HG03432 (cell line): ENCODE data around the gene MGMT.

ENCODE experiments used
- ATAC-seq: cut with Tn5 transposase; IDR thresholded peaks from one replicate; pipeline ENCODE4 v1.9.1; 2021; ENCODE audit warnings: mild to moderate bottlenecking, moderate library complexity; ENCODE audit not compliant: unreplicated experiment

Gene MGMT

DNA sequence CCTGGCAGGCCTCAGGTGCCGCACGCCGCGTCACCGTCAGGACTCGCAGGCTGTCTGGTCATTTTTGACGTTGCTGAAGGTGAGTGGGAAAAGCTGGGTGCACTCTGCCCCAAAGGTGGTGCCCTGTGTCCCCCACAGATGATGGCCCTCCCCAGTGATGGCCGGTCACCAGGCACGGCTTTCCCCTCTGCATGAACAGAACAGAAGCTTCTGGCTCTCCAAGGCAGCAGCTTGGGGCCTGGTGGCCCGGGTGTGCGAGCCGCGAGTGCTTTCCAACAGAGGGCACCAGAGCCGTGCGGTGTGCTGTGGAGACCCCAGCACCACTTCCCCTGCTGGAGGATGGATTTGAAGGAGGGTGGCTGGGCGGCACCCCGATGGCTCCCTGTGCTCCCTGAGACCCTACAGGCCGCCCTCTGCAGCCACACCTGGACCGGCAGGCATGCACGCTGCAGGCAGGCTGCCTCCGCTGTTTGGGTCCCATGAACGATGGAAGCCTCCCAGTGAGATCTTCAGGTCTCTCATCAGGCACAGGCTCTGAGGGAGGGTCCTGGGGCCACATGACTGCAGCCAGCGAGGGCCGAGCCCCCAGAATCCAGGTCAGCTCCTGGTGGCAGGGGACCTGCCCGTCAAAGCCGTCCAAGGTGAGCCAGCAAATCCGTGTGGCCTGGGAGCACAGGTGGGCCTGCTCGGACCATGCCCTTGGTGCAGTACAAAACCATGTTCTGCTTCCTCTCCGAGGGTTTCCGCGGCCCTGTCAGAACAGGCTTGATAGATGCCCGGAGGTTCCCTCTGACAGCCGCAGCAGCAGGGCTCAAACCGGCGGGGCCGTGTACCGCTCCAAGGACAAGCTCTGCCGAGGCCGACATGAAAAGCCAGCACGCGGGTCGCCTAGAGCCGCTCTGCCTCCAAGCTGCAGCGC lies 301.7 kb downstream of the MGMT start:
- no peak for ATAC-seq

DNA sequence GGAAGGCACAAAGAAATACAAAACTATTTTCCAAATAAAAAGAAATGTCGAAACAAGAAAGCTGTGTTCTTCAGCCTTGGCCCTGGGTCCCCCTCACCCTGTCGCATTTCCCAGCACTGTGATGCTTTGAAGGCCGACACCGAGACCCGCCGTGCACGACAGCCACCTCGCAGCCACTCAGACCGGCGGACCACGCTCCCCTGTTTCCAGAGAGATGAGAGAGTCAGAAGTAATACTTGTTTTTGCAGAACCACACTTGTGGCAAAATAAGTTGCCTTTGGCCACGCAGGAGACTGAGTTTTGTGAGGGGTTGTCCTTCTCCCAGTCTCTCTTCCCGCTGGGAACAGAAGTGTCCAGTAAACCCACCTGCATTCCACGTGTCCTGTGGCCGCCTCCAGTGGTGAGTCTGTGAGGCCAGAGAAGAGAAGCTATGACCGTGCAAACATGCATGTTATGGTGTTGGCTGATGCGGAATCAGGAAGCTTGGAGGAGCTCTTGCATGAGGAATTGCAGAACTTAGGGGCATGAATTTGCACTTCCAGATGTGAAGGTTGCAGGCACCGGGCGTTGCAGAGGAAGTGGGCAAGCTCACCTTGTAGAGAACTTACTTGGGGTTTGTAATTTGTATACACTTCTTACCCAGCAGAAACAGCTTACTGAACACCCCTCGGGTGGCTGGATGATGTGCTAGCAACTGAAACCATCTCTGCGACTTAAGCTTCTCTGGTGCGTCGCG lies 302.5 kb downstream of the MGMT start:
- no peak for ATAC-seq

DNA sequence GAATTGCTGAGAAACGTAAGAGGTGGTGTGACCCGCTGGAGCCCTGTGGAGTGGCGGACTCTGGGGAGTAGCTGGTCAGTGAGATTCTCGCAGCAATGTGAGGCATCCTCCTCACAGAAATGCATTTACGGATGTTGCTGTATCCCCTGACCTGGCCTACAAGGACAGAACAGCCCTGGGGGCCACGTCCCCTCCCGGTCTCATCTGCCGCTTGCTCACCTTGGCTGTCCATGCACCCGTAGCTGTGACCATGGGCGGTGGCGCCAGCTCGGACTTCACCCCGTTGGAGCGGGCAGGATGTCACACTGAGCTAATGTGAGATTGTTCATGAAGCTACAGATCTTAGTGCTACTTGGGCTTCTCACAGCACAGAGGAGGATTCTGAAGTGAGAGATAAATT lies 303.2 kb downstream of the MGMT start:
- no peak for ATAC-seq

DNA sequence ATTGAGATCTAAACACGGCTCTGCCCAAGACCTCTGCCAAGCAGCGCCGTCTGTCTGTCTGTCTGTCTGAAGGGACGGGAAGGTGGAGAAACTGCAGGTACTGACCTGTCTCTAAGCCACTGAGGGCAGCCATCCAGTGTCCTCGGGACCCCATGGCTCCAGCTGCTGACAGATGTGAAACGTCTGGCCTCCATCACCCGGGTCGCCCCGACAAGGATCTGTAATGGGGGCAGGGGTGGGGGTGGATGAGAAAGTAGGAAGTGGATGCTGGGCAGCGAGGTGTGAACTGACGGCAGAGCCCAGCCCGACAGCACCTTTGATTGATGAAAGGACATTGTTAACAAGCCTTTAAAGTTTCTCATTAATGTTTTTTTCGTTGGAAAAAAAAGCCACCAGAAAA lies 304.0 kb downstream of the MGMT start:
- ATAC-seq = no peak

DNA sequence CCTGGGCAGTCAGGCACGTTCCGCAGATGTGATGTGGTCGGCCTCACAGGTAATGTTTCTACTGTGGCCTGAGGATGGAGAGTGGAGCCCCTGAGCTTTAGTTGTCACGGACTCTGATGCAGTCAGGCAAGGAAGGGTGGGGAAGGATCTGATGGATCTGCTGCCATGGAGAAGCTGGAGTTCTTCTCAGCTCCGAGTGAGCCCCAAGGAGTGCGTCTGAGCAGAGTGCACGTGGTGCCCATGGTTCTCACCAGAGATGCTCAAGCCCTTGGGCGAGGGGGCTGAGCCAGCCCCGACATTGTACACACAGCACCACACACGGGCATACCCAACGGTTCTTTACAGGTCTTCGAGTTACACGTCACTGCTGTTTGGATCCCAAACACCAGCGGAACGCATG lies 304.5 kb downstream of the MGMT start:
- no peak for ATAC-seq

DNA sequence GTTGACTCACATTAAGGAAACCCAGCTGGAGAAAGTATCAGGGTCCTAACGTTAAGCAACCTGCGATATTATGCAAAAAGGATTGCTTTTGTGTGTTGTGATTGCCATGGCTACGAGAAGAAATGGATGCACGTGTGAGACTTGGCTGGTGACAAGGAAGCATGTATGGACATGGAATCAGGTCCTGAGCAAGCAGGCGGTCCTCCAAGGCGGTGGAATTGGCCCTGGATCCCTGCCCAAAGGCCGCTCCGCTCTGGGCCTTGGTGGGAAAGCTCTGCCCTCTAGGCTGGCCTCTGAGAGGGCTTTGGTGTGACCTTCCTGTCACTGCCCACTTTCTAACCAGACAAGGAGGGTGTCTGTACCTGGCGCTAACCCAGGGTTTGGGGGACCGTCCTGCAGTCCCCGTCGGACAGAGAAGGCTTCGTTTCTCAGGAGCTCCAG lies 305.0 kb downstream of the MGMT start:
- ATAC-seq = no peak

DNA sequence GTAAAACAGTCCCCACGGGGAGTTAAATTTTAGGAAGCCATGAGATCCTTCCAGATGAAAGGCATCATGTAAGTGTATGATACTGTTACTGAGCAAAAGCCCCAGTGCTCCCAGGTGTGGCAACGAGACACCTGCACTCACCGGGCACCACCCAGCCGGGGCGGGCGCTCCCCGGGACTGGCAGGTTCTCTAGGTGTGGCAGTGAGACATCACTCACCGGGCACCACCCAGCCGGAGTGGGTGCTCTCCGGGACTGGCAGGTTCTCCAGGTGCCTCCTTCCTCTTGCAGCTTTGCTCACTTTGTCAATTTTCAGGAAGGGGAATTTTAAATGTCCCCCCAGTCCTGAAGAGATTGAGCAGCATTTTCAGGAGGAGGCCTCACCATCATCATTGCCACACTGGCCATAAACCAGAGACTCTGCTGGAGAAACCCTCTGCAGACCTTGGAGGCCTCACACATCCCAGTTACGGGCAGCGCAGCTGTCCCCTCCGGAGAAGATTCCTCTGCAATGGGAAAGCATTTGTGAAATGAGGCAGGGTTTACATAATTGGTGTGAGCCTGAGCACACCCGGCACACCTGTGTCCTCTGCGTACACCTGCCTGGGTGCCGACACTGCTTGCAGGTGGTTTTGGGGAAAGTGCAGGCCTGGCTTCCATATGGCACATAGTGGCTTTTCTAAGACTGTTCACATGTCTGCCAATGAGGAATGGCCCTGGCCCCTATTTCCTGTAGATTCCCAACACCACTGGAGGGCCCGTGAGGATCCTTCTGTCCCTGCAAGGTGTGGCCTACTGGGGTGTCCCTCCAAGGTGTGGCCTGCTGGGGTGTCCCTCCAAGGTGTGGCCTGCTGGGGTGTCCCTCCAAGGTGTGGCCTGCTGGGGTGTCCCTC lies 305.7 kb downstream of the MGMT start:
- ATAC-seq = no peak

DNA sequence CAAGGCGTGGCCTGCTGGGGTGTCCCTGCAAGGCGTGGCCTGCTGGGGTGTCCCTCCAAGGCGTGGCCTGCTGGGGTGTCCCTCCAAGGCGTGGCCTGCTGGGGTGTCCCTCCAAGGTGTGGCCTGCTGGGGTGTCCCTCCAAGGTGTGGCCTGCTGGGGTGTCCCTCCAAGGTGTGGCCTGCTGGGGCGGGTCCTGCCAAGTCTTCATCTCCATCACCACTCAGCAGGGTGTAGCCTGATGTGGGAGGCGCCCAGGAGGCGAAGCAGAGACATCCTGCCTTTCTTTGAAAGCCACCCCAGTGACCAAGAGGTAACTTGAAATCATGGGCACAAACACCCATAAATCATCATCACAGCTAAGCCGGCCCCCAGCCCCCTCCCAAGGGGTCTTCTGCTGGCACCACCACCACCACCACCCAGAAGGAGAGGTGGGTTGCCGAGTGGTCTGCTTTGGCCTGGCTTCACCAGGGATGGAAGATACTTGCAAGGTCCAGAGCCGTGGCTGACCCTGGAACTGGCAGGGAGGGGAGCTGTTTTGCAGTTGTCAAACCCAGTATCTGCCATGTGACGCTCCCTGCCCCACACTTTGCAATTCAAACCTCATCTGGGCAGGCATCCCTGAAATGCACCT lies 306.4 kb downstream of the MGMT start:
- ATAC-seq = no peak

DNA sequence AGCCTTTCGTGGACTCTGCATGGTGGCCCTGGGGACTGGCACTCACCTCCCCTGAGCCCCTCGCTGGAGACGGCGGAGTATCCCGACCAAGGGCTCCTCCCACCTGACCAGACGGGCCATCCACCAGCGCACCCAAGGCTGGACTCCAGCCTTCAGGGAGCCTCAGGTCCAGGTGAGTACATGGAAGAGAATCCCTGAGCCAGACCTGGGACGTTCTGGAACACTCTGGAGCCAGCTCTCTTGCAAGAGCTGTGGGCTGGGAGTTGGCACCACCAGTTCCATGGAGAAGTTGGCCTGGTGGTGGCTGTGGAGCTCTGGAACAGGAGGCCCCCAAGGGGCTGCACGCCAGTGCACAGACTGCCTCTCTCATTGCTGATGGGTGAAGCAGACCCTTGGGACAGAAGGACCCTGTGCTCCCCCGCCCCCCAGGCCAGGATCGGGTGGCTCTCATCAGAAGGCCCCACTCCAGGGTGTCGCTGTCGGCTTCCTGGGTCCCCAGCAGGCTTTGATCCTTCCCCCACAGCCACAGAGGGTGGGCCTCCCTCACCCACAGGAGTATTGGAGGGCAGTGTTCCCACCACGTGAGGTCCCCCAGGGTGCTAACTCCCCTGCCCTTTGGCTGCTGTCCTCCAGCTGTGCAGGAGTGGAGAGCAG lies 307.2 kb downstream of the MGMT start:
- no peak for ATAC-seq

DNA sequence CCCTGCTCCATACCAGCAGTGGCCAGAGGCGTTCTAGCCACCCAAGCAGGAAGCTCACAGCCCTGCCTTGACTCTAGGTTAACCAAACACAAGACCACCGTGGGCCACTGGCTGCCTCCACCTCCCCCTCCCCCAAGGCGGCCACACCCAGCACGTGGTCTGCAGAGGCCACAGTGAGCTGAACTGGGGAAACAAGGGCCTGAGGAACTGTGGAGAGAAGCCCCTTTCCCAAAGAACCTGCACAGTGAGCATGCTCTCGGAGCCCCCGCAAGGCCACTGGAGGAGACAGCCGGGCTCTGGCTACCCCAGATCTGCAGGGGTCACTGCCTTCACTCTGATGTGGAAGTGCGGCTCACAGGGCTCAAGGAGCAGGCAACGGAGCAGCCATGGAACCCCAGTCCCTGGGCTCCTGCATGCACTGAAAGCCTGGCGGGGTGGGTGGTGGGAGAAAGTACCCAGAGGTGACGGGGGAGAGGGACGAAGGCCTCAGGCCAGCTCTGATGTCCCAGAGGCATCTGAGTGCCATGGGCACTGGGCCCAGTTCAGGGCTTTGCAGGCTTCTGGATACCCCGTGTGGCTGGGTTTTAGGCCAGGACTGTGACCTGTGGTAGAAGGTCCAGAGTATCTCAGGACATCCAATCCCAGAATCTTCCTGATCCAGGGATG lies 307.8 kb downstream of the MGMT start:
- no peak for ATAC-seq

DNA sequence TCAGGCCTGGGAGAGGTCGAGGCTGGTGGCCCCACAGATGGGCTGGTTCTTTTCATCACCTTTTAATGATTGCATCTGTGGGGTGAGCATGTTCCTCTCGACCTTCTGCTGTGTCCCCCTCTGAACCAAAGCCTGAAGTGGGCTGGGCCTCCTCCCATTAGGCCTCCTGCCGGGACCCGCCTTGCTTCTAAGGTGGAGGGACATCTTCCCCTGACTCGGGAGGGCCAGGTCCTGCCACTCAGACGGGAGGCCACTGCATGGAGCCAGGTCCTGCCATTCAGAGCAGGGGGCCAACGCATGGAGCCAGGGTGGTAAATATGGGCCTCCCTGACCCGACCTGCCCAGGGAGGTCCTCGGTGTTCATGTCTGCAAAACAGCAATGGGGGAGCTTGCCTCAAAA lies 308.6 kb downstream of the MGMT start:
- no peak for ATAC-seq

DNA sequence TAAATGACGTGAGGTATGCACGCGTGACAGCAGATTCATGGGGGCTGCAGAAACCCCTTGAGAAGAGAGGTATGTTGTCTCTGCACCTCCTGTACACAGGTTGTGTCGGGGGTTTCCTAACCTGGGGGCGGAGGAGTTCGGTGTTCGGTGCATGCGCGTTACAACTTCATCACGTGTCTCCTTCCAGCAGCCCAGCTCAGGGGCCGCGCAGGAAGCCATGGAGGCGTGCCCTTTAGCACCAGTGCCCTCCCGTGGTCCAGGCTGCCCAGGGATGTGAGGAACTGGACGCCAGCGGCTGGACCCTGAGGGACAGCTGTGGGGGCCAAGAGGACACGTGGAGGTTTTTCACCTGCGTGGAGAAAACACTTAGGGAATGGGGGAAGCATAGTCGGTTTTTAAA lies 310.6 kb downstream of the MGMT start:
- no peak for ATAC-seq

DNA sequence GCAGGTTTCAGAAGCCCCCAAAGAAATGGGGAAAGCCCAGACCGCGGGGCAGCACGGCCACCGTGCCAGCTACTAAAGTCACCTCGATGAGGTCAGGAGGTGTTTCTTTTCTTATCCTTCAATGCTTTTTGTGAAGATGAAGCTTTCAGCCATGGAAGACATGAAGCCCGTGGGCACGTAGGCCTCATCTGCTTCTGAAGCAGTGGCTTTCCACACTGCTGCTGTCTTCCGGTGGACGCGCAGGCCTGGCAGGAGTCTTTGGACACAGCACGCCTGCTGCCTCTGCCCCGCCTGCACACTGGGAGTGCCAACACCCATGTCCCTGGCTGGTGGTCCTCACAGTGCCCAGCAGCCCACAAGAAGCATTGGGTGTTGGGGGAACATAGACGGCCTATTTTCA lies 311.5 kb downstream of the MGMT start:
- ATAC-seq = no peak

DNA sequence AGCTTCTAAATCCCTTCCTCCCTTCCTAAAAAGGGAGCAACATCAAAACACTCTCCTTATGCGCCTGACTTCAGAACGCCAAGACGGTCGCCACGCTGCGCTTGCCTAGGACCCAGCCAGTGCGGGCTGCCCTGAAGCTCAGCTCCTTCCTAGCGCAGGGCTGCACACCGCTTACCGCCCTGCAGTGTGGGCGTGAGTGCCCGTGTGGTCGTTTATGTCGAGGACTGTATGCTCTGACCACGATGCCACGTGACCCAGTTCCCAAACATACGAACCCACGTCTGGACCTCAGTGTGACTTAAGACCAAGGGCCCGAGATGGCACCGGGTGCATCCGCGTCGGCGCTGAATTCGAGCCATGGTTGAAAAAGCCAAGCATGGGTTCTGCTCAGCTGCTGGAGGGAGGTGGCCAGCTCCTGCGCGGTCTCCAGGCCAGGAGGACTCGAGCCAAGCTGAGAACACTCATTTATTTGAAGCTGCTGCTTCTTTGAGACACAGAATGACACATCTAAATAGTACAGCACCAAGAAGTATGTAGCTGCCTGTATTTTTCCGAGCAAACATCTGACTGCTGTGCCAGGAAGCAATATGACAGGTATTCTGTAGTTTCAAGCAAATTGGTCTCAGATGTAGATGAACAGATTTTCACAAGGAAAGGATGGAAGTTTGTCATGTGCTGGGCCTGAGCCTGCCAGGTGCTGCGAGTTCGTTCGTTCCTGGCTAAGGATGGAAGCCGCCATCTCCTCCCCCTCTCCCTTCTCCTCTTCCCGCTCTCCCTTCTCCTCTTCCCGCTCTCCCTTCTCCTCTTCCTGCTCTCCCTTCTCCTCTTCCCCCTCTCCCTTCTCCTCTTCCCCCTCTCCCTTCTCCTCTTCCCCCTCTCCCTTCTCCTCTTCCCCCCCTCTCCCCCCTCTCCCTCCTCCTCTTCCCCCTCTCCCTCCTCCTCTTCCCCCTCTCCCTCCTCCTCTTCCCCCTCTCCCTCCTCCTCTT lies 312.4 kb downstream of the MGMT start:
- no peak for ATAC-seq

DNA sequence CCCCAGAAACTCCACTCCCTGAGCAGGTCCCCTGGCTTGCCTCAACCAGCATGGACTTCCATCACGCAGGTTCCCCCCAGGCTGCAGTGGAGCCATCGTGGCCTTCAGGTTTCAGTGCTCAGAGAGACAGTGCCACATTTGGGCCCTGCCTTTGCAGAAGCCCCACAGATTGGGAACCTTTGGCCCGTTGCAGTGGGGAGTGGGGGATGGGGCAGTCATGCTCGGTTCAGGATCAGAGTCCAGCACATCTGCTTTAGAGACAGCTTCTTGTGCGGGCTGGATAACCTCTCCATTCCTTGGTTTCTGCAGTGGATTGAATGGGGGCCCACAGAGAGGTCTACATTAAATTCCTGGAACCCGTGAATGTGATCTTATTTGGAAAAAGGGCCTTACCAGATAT lies 313.2 kb downstream of the MGMT start:
- ATAC-seq = no peak

DNA sequence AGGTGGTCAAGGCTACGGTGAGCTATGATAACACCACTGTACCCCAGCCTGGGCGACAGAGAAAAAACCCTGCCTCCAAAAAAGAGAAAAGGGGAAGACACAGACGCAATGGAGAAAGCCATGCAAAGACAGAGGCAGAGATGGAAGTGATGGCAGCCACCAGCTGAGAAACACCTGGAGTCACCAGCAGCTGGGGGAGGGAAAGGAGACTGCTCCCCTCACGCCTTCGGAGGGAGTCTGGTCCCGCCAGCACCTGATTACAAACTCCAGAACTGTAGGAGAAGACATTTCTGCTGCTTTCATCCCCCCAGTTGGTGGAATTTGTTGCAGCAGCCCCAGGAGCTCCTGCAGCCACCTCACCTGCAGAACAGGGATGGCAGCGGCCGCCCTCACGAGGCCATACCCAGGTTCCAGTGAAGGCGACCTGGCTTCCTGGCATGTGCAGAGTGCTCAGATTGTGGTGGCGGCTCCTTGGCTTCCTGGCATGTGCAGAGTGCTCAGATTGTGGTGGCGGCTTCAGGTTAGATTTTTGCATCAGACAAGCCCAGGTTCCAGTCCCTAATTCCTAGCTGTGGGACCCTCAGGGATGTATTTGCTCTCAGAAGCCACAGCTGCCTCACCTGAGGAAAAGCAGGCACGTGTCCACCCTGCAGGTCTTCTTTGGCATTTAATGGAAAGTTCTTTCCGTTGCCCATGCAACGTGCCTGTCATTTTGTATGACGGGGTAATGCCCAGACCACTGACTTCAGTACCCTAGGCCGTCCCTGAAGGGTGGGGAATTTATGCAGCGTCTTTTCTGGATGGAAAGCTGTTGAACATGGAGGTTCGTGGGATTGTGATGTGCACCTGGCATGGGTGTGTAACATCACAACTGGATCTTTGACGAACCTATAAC lies 314.1 kb downstream of the MGMT start:
- ATAC-seq = no peak

DNA sequence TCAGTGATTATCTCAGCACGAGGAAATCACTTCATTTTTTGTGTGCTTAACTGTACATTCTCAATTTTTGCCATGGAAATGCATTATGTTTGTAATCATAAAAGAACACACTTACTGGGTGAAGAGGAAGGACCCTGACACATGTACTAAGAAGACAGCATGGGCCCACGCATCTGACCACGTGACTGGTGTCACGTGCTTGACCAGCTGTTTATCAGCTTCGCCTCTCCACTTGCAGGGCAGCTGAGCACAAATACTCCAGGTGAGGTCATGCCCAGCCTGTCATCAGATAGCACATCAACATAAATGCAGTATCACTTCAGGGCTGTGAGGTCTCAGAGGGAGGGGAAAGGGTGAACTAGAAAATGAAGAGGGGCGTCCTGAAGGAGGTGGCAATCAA lies 317.2 kb downstream of the MGMT start:
- ATAC-seq = no peak

DNA sequence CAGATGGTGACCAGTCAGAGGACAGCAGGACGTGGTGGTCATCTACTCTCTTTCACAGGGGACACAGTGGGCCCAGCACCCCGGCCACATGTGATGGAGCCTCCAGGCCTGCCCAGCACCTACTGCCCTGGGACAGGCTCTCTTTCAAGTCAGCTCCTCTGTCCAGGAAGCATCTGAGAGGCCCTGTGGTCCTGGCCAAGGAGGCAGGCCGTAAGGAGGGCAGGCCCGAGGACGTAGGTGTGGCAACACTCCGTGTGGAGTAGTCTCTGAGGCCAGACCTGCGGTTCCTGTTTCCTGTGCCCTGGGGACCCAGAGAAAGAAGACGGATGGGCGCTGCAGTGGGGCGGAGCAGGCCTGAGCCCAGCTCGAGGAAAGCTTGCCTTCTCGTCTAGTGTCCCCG lies 317.9 kb downstream of the MGMT start:
- no peak for ATAC-seq
